M059J (cell line): ENCODE measurements around the gene RAPGEF4. TPM values are rescaled to one million over a fixed set of nuclear protein-coding genes. Genes with fewer than 3 reads are reported as not detected.

Experiments used
- DNase-seq: peaks from one replicate; pipeline ENCODE4 v3.0.0-alpha.2; 2012; ENCODE audit warnings: low read depth
- total RNA-seq: library from RNA; depleted of rRNA; stranded (reverse); fragments of >200 nt; shearing (Covaris generic); gene quantifications from 2 replicates; pipeline ENCODE4 v1.2.3, GENCODE V29; 2014

The RAPGEF4 gene
- total RNA-seq, 1 experiment from 2014 or later = 0.47 TPM

DNA sequence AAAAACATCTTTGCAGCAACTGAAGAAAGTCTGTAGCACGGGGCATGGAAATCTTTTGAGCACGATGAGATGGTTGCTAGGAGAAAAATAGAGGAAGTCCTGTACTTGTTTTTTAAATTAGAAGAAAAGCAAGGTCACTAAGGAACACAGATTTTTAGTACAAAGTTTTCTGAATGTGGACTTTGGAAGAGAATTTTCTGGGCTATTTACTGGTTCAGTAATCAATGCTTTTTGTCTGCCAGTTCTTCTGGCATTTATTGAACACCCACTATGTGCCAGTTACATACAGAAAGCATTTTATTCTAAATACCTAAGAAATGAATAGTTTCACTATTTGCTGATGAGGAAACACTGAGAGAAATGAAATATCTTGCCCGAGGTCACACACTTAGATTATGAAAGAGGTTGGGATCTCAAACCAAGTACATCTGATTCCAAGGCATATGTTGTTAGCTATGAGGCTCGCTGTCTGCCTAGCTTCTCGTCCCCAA is 324.4 kb downstream of the RAPGEF4 start:
- no peak for DNase-seq

DNA sequence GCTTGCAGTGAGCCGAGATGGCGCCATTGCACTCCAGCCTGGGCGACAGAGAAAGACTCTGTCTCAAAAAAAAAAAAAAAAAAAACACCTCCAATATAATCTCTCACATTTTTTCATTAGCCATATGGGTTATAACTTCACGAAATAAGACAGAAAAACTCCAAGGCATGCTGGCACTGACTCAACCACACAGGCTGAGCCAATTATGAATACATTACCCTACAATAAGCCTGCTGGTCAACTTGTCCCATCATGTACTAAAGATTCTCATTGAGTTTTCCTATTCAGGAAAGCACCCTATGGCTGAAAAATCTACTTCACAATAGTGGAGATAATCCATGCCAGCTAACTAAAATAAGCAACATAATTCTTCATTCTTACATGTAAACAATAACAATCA is 327.2 kb downstream of the RAPGEF4 start:
- no peak for DNase-seq

DNA sequence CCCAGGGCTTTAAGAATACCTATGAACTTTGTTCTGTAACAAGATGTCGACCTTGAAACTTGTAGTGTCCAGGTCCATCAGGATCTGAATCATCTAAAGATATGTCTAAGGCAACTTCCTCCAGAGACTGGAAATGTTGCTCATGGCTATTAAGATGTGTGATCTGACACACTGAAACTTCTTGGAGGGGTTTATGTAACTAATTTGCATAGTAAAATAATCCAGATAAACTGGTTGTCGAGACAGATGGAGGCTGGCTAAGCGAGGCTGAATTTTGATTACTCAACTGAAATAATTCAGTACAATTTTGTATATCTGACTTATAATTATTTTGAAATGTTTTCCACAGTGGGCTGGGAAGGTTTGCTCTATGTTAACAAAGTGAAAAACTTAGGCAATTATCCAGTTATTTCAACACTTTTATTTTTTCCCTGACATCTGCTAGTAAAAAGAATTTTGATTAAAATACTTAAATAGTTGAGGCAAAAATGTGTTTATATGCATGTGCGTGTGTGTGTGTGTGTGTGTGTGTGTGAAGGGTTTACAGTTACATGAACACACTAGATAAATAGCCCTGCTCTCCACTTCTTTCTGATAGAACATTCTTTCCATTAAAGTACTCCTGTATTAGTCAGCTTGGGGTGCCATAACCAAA is 328.6 kb downstream of the RAPGEF4 start:
- DNase-seq = no peak

DNA sequence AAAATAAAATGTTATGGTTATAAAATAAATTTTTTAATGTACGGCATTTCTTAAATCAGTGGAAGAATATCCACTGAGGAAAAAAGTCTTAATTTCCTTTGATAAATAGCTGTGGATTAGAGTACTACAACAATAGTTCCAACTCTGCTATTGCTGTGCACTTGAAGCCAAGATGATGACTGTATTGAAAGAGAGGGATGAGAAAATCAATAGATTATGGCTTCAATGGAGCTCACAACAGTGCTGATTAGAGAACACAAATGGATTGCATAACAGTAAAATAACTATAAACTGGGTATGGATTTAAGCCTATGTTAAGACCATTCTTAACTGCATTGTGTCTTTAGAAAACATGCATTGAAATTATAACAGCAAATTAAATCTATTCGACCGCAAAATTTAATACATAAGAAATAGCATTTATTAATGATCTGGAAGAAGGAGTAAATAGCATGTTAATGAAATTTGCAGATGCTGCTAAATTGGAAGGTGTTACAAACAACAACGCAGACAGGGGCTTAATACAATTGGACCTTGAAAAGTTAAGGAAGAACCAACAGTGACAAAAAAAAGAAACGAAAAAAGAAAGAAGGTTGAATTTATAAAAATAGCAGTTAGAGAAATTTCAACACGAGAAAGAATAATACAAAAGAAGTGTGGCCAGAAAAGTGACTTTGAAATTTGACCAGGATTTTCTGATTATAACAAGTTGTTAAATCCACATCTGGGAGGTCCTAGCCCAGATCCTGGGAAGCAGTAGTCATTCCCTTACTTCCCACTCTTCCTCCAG is 331.4 kb downstream of the RAPGEF4 start:
- no peak for DNase-seq

DNA sequence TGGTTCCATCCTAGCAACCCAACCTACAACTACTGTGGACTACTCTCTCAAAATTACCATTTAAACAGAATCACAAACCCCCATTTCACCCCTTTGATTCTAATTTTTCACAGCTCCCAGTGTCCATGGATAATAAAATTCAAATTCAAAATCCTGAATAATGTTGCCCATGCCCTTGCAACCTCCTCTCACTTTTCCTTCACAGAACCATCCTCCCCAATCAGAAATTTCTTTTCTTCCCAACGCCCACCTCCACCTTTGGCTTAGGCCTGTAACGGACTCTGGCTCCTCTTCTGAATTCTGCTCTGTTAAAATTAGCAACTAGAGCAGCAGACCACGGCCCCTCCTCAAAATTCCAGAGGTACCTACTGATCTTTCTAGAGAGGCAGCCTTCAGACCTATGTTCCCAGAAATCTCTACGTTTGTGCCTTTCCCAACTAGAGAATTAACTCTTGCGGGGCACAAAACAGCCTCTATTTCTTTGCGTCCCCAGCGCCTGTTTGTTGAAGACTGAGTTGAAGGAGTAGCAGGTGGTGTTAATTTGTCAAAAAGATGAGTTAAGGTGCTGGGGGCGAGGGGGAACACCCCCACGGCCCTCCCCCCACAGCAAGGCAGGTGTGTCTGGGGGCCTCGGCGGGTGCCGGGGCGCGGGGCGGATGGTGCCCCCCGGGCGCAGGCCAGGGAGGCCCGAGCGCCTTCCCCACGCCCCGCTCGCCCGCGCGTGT is 339.6 kb downstream of the RAPGEF4 start:
- DNase-seq = no peak

DNA sequence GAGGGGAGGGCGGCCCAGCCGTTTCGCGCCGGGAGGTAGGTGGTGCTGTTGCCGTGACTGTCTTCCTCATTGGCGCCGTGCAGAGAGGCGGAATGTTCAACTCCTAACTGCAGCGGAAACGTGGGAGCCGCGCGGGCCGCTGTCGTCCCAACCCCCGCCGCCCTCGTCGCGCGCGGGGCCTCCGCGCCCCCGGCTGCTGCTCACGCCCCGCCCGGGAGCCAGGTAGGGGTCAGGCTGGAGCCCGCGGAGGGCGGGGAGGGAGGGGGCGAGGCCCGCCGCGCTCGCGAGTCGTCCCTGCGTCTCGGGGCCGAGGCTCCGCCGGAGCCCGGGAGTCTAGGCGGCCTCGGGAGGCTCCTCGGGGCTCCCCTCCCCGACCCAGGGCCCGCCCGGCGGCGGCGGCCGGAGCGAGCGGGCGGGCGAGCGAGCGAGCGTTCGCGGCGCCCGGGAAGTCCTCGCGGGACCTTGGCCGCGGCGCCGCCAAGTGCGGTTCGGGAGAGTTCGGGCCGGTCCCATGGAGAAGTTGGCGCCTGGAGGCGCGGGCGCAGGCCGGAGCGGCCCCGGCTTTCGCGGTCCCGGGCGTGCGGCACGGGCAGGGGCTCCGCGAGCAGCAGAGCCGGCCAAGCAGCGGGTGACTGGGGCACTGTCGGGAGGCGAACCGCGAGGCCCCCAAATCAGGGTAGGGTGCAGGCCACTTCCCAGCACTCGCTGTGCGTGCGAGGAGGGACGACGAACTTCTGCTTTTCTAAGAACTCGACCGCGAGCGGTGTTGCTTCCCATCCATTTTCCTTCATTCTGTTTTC is 340.3 kb downstream of the RAPGEF4 start, which contains the start of gene MAP3K20:
Gene MAP3K20 (plus strand): TSS at position 66 of the 800 bp plus-strand sequence. CDS start 15,186 bp downstream, outside the sequence.
- peak; percentile 67 for DNase-seq

DNA sequence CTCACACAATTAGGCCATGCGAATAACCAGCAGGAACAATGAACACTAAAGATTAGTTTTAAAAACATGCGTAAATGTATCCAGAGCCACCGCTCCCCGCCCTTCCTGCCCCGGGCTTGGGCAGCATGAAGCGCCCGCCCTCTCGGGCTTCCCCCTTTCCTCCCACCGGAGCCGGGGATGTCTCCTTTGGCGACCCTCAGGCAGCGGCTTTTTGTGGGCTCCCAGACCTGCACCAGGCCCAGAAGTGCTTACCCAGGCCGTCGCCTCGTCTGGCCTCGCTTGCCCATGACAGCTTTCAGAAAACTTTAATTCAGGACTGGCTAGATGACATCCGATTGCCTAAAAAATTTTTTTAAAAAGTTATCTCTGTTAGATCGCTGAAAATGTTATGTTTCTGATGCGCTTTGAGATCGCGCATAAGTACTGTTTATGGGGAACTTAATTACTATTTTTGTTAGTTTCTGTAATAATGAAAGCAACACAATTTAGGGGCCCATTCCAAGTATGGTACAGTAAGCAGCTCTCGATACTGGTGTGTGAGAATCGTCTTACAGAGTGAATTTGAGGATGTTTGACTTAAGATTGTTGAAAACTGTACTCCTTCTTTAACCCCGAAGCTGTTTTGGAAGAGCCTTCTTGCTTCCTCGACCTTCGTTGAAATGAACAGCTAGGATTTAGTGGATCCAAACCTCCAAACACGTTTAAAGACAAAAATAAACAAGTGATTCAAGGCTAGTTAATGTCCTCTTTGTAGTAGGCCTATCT is 341.1 kb downstream of the RAPGEF4 start:
- peak; percentile 46 for DNase-seq

DNA sequence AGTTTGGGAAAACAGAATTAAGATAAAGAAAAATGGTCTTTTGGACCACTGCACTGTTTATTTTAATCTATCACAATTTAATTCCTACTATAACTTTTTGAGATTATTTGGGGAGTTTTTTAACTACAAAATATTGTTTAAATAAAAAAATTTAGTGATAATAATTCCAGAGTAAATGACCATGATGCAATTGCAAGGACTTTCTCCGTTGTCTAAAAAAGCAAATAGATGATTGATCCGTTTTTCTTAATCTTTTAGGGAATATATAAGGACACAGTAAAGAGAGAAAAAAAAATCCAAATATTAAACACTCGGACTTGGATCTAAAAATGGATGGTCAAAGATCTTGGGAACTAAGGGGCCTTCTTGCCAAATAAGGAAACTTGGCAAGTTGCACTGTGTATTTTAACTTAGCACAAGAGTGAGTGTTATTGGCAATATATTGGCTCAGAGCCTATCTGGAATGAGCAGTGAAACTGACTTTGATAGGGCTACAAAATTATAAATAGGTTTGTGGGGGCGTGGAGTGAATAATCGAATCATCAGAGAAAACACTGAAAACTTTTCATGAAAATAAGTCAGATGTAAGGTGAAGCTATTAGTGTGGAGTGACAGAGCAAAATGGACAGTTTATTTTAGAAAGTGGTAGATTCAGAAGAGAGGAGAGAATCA is 342.0 kb downstream of the RAPGEF4 start:
- peak; percentile 7 for DNase-seq

DNA sequence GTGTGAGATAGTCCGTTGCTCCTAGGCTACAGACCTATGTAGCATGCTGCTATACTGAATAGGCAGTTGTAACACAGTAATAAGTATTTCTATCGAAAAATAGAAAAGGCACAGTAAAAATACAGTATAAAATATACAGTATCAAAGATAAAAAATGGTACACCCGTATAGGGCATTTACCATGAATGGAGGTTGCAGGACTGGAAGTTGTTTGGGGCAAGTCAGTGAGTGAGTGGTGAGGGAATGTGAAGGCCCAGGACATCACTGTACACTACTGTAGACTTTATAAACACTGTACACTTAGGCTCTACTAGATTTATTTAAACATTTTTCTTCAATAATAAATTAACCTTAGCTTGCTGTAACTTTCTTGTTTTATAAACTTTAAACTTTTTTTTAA is 343.5 kb downstream of the RAPGEF4 start:
- no peak for DNase-seq

DNA sequence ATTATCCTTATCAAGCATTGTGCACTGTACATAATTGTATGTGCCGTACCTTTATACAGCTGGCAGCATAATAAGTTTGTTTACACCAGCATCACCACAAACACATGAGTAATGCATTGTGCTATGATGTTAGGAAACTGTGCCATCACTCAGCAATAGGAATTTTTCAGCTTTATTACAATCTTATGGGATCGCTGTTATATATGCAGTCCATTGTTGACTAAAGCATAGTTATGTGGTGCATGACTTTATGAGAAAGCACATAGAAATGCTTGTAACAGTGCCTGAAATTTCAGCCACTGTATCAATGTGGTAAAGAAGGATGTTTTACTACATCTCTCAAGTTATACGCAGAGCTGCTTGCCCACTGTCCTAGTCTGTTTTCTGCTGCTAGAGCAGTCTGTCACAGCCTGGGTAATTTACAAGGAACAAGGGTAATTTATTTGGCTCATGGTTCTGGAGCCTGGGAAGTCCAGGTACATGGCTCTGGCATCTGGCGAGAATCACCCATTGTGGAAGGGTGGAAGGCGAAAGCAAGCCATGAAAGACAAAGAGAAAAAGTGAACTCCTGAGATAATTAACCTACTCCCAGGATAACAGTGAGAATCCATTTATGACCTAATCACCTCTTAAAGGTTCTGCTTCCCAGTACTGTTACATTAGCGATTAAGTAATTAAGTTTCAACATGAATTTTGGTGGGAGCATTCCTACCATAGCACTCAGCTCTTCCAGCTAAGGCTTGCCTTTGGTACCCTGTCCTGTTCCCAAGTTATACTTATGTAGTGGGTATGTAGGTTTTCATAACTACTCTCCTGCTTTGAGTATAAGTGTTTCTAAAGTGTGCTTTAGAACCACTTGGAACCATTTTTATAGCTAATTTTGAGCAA is 344.6 kb downstream of the RAPGEF4 start:
- DNase-seq = peak; percentile 87

DNA sequence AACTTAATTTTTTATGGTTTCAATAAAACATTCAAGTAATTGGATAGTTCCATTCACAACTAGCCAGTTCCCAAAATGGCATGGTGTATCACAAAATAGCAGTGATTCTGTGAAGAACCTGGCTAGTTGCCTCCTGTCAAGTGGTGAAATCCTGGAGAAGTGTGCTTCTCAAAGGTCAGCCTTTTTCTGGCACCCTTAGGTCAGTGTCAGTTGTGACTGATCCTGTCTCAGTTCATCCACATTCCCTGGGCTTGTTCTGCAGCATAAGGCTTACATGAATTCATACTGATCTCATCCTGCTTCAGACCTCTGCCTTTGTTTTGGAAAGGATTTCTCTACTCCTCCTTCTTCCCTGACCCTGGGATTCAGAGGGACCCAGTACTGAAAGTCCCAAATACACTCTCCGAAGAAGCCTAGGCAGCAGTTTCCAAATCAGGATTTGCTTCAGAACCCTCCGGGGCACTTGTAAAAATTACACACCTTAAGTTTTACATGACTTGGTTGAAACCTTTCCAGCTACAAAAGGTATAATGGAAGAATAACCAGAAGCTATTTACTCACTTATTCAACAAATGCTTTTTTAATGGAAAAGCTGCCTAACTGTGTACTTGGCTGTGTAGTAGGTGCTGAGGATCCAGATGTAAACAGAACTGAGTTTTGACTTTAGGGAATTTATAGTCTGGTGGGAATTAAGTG is 351.0 kb downstream of the RAPGEF4 start:
- DNase-seq = no peak

DNA sequence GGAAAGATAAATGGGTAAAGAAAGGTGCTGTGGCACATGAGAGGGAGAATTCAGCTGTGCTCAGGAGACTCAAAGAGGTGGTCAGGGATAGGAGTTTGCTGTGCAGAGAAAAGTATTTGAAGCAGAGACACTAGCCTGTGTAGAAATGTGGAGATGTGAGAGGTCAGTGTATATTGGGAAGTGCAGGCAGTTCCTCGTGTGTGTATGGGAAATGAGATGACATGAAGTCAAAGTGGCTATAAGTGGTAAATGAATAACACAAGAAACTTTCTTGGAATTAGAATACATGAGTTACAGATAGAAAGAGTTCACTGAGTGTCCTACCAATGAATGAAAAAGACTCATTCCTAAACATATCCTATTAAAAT is 351.6 kb downstream of the RAPGEF4 start:
- DNase-seq = no peak

DNA sequence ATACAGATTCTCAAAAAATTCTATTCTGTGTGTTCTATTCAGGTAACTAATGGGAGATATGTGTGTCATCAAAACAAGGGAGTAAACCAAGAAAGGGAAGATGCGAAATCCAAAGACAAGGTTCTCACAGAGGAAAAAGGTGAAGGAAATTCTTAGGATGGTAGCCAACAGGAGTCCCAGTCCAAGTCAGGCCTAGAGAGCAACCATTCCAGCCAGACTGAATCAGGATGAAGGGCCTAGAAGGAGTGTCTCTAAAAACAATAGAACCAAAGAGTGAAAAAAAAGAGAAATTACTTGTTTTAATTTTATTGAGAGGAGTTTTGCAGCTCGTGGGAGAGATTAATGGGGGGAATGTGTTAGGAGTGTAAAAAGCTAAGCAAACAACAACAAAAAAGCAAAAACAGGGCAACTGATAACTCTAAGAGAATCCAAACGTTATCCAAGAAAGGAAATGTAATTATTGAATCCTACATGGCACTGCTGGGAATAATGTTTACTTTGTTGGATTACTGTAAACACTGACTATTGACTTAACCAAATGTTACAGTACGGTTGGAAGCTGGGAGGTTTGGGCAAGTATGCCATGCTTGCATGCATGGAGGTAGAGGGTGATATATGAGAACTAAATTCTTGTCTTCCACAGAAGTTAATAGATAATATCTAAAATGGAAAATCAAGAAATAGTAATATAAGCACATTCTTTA is 352.3 kb downstream of the RAPGEF4 start:
- DNase-seq = no peak

DNA sequence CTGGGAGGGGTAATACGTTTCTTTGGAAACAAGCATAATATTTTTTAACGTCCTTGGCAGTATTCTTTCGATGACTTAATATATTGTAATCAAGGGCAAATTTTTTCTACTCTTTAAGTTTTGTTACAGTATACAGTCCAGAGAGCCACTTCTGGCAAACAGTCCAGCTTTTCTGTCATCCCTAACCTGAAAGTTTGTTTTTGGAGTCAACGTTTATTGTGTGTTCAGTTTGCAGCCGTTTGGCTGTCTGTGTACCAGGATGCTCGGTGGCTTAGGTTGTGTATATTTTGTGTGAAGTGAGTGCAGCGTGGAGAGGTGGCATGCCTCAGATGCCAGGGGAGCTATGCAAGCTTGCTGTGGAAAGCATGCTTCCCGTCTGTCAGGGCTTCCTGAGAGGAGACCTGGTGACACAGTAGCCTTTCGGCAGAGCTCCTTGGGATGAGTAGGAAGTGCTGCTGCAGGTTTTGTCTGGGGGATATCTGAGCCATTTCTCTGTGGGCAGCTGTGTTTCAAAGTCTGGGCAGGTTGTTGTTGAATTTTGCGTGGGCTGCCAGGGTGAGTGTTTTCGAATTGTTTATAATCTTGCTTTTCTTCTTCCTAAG is 354.7 kb downstream of the RAPGEF4 start:
- peak; percentile 57 for DNase-seq

DNA sequence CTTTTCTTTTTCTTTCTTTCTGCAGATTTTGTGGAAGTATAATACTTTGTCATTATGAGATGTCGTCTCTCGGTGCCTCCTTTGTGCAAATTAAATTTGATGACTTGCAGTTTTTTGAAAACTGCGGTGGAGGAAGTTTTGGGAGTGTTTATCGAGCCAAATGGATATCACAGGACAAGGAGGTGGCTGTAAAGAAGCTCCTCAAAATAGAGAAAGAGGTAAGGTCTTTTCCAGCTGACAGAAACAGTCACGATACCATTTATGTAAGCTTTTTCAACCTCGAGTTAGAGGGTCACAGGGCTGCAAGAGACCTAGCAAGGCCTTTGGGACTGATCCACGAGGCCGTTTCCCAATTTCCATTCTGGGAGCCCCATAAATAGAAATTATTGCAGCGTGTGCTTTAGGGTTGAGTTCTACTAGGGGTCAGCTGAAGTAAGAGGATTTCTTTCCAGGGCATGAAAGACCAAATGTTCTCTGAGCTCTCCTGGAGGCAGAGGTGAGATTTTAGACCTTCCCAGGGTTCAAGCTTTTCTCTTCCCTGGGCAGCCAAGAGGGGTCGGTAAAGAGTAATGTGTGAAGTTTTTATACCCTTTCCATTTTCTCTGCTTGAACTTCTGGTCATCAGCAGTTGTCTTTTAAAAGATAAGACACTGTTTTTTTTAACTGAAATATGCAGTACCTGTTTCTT is 355.5 kb downstream of the RAPGEF4 start:
- no peak for DNase-seq

DNA sequence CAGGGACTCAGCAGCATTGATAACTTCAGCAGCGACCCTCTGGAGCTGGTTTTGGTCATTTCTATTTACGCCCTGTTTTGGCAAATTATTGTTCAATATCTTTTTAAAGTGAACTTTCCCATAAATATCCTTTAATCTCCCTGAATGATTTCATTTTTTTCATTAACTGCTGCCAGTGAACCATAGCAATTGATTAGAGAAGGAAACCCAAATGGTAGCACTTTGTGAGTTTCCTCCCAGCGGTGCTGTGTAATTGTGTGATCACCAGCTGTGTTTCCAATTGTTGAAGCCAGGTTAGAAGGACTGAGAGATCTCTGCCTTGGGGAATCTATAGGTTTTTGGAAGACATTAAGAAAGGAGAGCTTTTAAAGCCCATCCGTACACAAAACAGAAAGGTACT is 356.3 kb downstream of the RAPGEF4 start:
- DNase-seq = no peak

DNA sequence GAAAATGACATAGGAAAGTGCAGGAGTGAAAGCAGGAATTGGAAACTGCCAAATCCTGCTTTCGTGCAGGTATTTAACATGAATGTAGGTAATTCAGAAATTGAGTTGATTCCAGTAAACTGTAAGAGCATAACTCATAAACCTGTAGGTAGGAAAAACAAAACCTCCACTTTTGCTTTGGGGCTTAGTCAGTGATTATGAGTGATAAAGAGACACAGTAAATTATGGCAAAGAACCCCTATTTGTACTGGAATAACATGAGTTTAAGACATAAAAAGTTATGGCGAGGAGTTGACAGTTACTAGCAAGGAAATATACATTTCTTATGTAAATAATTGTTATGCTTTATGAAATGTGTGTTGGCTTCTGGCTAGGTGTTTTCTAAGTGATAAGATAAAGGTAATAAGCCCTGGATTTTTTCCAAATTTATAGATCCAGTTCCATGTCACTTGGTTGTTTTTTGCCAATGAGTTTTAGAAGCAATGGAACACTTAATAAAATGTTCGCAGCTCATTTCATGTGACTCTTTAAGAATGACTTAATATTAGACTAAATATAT is 357.3 kb downstream of the RAPGEF4 start:
- no peak for DNase-seq
